ENCODE data around the gene AP2B1.

DNA sequence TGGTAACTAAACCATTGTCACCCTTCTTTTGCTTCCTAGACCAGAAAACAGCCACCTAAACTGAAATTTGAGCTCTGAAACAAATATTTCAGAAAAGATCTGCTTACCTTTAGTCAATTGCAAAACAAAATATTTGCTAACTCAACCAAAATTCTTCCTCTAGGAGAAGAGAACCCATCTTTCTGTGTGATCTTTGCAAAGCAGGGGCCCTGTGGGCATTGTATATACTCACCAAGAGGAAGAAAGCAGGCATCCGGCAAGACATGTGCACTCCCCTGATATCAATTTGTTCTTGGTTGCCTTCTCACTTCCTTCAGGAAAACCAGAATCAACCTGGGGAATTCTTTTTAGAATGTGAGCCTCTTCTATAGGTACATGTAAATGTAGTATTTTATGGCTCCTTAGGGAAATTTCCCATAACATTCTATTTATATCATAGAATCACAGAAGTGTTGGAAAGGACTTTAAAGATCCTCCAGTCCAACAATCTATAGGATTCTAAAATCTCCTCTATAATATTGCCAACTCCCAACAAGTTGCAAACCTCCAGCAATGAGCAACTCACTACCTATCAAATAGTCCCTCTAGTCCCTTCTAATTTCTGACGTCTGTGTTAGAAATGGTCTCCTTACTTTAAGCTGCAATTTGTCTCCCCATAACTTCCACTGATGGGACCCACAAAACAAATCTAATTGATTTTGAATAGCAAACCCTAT lies 27.5 kb upstream of the AP2B1 start:
- TF ChIP-seq NFIC (IDR thresholded peaks at IDR 0.05; ENCODE audit: borderline replicate concordance): no peak
- TF ChIP-seq CHD2 (IDR thresholded peaks at IDR 0.05; ENCODE audit: low read length, partially characterized antibody): no peak
